ENCODE results near the gene LRP8. TPM values are rescaled to one million over a fixed set of nuclear protein-coding genes. Genes with fewer than 3 reads are reported as not detected.
A peak's percentile ranks its signal among the peaks of the same experiment; 100 is the strongest.

Gene LRP8
- total and polyA plus RNA-seq, 2 of the 13 experiments (the other 11 are each of a cell fraction or from before 2014, with no cell fraction given), result 17.3 to 17.4 TPM

DNA sequence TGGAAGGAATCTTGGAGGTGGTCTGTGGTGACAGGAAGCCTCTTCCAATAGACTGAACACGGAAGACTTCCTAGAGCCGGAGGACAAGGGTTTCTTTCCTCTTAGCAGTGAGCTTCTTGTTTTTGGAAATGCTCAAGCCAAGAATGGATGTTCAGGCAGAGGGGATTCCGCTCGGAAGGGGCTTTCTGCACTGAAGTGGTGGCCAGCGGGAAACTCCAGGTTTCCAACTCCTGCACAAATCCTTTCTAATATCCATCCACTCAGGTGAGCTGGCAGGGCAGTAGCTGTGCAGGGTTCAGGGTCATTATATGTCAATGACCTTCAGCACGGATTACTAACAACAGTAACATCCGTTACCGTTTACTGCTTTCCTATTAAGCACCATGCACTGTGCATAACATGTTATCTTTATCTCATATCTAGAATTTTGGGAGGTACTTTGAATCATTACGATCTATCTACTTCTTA, 131.8 kb downstream of the LRP8 start (continued):
- TF ChIP-seq, protein P1, sequence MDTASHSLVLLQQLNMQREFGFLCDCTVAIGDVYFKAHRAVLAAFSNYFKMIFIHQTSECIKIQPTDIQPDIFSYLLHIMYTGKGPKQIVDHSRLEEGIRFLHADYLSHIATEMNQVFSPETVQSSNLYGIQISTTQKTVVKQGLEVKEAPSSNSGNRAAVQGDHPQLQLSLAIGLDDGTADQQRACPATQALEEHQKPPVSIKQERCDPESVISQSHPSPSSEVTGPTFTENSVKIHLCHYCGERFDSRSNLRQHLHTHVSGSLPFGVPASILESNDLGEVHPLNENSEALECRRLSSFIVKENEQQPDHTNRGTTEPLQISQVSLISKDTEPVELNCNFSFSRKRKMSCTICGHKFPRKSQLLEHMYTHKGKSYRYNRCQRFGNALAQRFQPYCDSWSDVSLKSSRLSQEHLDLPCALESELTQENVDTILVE (CRISPR knock-in tag; IDR thresholded peaks at IDR 0.05), result no peak; the same call in 1 of the 2 replicates
- TF ChIP-seq YEATS4 (CRISPR knock-in tag; IDR thresholded peaks at IDR 0.05; ENCODE audit: borderline replicate concordance) (no peak), ZSCAN31 (CRISPR knock-in tag; IDR thresholded peaks at IDR 0.05; ENCODE audit: low read depth) (no peak), ZNF207 (IDR thresholded peaks at IDR 0.05; ENCODE audit: borderline replicate concordance) (no peak), SKI (IDR thresholded peaks at IDR 0.05; ENCODE audit: partially characterized antibody) (peak; percentile 40), ZBTB21 (CRISPR knock-in tag; IDR thresholded peaks at IDR 0.05) (no peak), EHMT2 (IDR thresholded peaks at IDR 0.05; ENCODE audit: borderline replicate concordance, low read depth, low read length) (no peak), ZNF432 (CRISPR knock-in tag; IDR thresholded peaks at IDR 0.05; ENCODE audit: borderline replicate concordance) (no peak), GLI4 (CRISPR knock-in tag; IDR thresholded peaks at IDR 0.05; ENCODE audit: borderline replicate concordance) (no peak), PCBP1 (IDR thresholded peaks at IDR 0.05; ENCODE audit: borderline replicate concordance, low read depth, low read length) (no peak), GFI1 (CRISPR knock-in tag; IDR thresholded peaks at IDR 0.05; ENCODE audit: borderline replicate concordance) (0 out of 2 replicates have a peak, but pooled peaks have one; percentile 66), POLR2AphosphoS2 (IDR thresholded peaks at IDR 0.05; ENCODE audit: low read depth, low read length) (no peak), GPN1 (CRISPR knock-in tag; IDR thresholded peaks at IDR 0.05; ENCODE audit: borderline replicate concordance) (no peak), SIN3A (IDR thresholded peaks at IDR 0.05; ENCODE audit: borderline replicate concordance, low read depth, low read length) (no peak), TSC22D2 (CRISPR knock-in tag; IDR thresholded peaks at IDR 0.05; ENCODE audit: borderline replicate concordance) (no peak), FOXP1 (IDR thresholded peaks at IDR 0.05) (no peak), FOXP1 (CRISPR knock-in tag; IDR thresholded peaks at IDR 0.05) (peak; percentile 55), RXRA (CRISPR knock-in tag; IDR thresholded peaks at IDR 0.05) (peak; percentile 84)
- TF ChIP-seq, protein P2, sequence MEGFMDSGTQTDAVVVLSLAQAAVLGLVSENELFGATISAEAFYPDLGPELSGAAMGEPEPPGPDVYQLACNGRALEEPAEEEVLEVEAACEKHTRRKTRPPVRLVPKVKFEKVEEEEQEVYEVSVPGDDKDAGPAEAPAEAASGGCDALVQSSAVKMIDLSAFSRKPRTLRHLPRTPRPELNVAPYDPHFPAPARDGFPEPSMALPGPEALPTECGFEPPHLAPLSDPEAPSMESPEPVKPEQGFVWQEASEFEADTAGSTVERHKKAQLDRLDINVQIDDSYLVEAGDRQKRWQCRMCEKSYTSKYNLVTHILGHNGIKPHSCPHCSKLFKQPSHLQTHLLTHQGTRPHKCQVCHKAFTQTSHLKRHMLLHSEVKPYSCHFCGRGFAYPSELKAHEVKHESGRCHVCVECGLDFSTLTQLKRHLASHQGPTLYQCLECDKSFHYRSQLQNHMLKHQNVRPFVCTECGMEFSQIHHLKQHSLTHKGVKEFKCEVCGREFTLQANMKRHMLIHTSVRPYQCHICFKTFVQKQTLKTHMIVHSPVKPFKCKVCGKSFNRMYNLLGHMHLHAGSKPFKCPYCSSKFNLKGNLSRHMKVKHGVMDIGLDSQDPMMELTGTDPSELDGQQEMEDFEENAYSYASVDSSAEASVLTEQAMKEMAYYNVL (CRISPR knock-in tag; IDR thresholded peaks at IDR 0.05; ENCODE audit: borderline replicate concordance), result no peak
- TF ChIP-seq, protein P3, sequence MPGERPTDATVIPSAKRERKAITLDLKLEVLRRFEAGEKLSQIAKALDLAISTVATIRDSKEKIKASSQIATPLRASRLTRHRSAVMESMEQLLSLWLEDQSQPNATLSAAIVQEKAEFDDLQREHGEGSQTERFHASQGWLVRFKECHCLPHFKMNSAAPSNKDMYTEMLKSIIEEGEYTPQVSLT (CRISPR knock-in tag; IDR thresholded peaks at IDR 0.05; ENCODE audit: borderline replicate concordance, low read depth), result no peak
- TF ChIP-seq, protein P4, sequence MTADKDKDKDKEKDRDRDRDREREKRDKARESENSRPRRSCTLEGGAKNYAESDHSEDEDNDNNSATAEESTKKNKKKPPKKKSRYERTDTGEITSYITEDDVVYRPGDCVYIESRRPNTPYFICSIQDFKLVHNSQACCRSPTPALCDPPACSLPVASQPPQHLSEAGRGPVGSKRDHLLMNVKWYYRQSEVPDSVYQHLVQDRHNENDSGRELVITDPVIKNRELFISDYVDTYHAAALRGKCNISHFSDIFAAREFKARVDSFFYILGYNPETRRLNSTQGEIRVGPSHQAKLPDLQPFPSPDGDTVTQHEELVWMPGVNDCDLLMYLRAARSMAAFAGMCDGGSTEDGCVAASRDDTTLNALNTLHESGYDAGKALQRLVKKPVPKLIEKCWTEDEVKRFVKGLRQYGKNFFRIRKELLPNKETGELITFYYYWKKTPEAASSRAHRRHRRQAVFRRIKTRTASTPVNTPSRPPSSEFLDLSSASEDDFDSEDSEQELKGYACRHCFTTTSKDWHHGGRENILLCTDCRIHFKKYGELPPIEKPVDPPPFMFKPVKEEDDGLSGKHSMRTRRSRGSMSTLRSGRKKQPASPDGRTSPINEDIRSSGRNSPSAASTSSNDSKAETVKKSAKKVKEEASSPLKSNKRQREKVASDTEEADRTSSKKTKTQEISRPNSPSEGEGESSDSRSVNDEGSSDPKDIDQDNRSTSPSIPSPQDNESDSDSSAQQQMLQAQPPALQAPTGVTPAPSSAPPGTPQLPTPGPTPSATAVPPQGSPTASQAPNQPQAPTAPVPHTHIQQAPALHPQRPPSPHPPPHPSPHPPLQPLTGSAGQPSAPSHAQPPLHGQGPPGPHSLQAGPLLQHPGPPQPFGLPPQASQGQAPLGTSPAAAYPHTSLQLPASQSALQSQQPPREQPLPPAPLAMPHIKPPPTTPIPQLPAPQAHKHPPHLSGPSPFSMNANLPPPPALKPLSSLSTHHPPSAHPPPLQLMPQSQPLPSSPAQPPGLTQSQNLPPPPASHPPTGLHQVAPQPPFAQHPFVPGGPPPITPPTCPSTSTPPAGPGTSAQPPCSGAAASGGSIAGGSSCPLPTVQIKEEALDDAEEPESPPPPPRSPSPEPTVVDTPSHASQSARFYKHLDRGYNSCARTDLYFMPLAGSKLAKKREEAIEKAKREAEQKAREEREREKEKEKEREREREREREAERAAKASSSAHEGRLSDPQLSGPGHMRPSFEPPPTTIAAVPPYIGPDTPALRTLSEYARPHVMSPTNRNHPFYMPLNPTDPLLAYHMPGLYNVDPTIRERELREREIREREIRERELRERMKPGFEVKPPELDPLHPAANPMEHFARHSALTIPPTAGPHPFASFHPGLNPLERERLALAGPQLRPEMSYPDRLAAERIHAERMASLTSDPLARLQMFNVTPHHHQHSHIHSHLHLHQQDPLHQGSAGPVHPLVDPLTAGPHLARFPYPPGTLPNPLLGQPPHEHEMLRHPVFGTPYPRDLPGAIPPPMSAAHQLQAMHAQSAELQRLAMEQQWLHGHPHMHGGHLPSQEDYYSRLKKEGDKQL (CRISPR knock-in tag; IDR thresholded peaks at IDR 0.05; ENCODE audit: low read depth), result no peak
- TF ChIP-seq, protein P5, sequence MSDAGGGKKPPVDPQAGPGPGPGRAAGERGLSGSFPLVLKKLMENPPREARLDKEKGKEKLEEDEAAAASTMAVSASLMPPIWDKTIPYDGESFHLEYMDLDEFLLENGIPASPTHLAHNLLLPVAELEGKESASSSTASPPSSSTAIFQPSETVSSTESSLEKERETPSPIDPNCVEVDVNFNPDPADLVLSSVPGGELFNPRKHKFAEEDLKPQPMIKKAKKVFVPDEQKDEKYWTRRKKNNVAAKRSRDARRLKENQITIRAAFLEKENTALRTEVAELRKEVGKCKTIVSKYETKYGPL (CRISPR knock-in tag; IDR thresholded peaks at IDR 0.05), result no peak
